DMS114 treated with DMSO at 0.1 percent for 48 hours (cell line): ENCODE measurements around the gene CLSTN3.
"Not testable (repeated sequence)": the region's sequence is repeated elsewhere in the genome, so short reads cannot be mapped to it uniquely, and the experiment has no call there.

Experiments used
- DNase-seq: peaks from one replicate; lab custom pipeline; 2025; ENCODE audit not compliant: unreplicated experiment; lab: John Stamatoyannopoulos, UW

Gene CLSTN3

DNA sequence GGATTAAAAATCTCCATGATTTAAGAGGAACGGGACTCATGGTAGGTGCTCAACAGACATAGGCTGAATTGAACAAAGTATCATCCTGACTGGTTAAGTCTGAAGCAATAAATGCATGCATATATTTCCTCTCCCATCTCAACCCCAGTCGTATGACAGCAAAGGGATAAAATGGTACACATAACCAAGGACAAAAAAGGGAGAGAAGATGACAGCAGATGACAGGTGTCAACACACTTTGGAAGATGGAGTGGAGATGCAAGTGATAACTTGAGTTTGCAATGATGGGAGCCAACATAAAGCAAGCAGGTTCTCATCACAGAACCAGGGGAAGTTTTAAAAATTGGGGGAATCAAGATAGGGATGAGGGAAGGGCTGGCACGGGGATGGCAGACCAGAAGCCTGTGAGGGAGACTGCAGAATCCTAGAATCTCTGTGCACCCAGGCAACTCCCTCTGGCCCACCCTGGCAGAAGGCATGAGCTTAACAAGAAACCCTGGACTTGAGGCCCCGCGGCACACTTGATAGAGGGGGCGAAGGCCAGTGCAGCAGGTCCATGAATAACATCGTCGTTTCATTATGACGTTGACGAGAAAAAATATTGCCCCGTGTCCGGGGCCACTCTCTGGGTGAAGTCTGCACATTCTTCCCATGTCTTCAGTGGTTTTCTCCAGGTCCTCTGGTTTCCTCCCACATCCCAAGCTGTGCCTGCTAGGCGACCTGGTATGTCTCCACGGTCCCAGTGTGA lies 26.2 kb upstream of the CLSTN3 start:
- no peak for DNase-seq

DNA sequence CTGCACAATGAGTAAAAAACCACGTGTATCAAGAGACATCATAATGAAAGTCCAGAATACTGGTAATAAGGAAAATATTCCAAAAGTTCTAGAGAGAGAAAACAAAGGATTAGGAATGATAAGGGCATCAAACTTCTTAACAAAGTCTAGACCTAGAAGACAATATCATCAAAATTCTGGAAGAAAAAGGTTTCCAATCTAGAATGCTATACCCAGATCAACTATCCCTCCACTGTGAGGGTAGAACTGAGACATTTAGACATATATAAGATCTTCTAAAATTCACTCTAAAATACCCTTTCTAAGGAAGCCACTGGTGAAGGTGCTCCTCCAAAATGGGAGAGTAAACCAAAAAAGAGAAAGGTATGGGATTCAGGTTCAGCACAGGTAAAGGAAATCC lies 24.1 kb upstream of the CLSTN3 start:
- no peak for DNase-seq

DNA sequence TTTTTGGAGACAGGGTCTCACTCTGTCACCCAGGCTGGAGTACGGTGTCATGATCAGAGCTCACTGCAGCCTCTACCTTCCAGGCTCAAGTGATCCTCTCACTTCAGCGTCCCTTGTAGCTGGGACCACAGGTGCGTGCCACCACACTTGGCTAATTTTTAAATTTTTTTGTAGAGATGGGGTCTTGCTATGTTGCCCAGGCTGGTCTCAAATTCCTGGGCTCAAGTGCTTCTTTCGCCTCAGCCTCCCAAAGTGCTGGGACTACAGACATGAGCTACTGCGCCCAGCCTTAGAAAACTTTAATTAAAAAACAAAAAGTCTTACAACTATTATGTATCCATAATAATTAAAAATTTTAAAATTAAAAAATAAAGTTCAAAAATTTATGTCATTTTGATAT lies 23.0 kb upstream of the CLSTN3 start:
- DNase-seq, result not testable (repeated sequence)

DNA sequence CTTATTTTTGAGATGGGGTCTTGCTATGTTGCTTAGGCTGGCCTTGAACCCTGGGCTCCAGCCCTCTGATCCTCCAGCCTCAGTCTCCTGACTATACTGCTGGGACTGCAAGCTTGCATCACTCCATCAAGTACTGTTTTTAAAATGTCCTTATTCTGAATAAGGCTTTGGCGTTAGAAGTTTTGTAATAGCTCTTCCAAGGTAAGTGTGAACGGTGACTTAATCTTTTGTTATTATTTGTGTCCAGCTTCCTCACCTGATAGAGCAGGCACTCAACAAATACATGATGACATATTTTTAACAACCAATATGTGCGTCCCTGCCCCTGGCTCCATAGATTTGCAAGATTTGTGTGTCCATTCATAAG lies 22.6 kb upstream of the CLSTN3 start:
- DNase-seq, result no peak

DNA sequence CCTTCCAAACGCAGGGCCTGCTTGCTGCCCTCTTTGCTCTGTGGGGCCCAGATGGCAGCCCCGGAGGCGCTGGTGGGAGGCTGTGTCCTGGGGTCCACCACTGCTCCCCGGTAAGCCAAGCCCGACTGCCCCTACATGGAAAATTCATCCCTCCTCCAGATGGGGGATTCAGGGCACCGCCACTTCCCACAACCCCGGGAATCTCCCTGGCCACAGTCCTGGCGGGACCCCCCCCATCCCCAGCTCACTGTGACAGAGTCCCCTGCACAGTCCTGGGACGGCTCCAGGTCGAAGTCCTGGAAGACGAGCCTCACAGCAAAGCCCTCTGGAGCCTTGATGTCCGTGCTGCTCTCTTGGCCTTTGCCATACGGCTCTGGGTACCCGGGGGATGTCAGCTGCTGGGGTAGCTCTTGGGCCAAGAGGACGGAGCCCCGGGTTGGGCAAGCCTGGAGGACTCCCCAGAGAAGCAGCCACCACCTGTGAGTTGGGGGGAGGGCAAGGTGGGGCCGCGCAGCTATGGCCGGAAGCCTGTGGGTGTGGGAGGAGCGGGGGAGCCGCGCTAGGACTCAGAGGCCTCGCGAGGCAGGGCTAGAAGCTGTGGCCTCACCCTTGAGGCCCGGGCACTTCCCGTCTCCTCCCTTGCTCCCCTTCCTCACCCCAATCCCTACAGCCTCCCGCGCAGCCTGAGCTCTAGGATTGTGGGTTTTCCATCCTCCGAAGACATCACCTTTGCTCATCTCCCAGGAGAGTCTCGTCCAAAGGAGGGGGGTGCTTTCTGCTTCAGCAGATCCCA lies 22.0 kb upstream of the CLSTN3 start:
- DNase-seq, result no peak

DNA sequence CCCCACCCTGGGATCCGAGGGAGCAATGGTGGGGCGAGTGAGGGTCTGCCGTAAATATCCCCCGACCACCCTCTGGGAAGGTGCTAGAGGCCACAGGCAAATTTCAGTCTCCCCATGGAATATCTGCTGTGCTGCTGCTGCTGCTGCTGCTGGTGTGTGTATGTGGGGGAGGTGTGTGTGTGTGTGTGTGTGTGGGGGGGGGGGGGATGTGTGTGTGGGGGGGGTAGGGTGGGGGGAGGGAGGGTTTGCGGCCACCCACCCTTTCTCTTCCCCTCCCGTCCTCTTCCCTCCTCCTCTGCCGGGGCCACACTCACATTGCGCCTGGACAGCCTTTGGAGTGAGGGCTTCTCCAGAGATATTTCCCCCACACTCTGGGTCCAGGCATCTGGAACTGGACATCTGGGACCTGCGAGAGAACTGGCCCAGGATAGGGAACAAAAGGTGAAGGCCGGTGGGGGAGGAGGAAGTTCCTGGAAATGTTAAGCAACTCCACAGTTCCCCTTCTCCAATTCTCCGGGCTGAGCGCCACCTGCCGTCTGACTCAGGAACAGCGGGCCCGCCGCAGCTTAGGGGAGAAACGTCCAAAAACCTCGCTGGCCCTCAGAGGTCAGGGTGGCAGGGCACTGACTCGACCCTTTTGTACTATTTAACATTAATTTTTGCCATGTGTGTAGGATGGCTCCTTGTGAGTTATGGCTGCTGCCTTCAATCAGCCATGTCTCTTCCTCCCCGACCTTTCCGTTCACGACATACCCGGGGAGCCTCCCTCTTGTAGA lies 21.2 kb upstream of the CLSTN3 start, which contains the start of gene C1RL:
Gene C1RL, minus strand, starts transcription at position 419 of the 776 bp plus-strand sequence. Its CDS starts 34 bp downstream, at position 385.
- DNase-seq, result peak; percentile 50

DNA sequence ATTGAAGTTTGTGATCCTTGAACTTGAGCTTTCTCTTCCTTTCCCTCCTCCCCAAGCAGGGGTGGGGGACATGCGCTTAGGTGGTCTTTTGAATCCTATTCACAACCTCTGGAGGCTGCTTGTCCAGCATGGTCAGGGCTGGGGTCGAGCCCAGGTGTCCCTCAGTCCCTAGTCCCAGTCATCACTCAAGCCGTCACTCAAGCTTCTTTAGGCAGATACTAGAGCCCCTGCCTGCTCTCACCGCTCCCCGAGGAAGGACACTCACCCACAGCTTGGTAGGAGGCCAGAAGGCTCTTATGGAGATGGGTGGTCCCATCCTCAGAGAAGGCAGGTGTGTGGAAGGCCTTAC lies 20.6 kb upstream of the CLSTN3 start:
- no peak for DNase-seq

DNA sequence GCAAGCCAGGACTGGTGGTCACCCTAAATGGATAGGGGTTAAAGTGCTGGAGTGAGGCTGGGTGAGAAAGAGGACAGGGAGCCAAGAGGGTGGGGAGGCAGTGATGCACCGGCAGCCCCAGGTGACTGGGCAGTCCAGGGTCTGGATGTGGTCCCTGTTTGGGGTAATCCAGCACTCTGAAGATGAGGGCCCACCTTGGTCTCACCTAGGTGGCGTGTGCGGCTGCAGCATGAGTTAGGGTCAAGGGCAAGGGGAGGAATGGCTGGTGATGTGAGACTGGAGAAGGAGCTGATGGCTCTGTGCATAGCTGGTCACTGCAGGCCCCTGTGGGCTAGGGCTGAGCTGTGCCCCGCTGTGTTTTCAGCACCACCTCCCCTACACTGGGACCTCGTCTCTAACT lies 19.5 kb upstream of the CLSTN3 start:
- no peak for DNase-seq

DNA sequence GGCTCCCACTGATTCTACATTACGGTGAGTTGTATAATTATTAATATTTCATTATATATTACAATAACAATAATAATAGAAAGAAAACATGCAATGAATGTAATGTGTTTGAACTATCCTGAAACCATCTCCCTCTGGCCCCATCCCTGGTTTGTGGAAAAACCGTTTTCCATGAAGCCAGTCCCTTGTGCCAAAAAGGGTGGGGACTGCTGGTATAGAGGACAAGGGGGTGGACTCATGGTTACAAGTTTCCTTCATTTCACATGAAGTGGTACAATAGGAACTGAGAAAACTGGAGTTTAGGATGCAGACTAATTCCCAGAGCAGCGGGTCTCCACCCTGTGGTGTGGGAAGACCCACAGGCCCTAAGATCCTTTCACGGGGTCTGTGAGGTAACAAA lies 18.1 kb upstream of the CLSTN3 start:
- no peak for DNase-seq

DNA sequence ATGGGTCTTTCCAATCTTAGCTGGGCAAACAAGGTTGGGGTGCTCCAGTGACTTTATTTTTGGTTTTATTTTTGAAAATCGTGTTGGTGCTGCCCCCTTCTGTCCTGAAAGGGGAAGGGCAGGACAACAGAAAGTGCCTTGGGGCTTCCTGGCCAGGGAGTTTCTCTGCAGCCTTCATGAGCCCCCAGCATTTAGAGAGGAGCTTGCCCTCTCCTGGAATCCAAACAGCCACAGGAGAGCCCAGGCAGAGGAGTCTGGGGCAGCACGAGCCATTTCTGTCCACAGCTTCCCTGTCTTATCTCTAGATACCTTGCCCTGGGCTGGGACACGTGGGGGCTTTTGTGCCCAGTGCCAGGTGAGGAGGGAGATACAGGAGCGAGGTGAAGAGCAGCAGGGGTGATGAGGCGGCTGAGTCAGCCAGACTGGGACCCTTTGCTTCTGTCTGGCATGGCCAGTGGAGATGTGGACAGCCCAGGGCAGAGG lies 16.7 kb upstream of the CLSTN3 start:
- no peak for DNase-seq

DNA sequence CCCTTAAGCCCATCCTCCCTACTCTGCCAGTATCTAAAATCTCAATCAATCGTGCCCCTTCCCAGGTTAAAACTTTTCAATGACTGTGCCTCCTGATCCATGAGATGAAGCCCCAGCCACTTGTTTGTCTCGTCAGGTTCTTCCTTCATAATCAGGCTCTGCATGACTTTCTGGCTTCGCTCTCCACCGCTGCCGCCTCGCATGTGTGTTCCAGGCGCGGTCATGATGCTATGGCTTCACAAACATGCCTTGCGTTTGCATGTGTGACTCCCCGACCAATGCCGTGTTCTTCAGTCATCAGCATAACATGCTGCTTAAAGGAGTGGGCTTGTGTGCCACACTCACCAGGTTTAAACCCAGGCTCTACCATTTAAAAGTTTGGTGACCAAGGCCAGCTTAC lies 16.2 kb upstream of the CLSTN3 start:
- no peak for DNase-seq

DNA sequence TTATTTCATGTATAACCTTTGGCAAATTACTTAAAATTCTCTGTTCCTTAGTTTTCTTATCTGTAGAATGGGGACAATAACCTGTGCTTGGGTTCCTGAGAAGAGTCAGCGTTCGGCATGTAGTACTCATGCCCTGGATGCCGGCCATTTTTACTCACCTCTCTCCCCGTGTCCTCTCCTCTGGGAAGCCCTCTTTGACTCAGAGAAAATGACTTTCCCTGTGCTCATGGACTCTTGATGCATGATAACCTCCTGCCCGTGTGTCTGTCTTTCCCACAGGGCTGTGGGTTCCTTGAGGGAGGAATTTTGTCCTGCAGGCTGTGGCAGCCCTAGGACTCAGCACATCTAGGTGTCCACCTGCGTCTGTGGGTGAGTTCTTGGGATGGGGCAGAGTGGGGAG lies 15.3 kb upstream of the CLSTN3 start:
- no peak for DNase-seq

DNA sequence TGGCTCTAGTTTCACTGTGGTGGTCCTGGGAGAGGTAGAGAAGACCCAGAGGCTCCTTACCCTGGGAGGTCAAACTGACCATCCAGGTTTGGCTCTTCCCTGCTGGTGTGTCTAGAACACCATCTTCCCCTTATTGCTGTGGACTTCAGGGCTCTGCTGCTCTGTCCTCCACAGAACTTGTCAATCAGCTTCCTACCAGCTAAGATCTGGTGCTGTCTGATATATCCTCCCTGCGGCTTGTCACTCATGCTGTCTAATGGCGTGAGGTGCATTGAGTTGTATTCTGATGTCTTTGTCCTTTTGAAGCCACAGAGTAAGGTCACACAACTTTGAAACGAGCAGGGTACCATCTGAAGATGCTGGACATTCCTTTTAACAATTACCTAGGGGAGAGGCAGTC lies 14.0 kb upstream of the CLSTN3 start:
- no peak for DNase-seq

DNA sequence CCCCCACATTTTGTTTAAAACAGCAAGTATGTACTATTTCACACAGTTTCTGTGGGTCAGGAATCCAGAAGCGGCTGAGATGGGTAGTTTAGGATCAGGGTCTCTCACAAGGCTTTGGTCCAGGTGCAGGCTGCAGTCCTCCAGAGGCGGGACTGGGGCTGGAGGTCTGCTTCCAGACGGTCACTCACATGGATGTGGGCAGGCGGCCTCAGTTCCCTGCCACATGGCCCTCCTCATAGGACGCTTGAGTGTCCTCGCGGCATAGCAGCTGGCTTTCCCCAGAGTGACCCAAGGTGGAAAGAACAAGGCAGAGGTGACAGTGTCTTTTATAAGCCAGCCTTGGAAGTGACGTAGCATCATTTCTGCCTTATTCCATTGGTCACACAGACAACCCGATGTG lies 13.3 kb upstream of the CLSTN3 start:
- DNase-seq, result no peak

DNA sequence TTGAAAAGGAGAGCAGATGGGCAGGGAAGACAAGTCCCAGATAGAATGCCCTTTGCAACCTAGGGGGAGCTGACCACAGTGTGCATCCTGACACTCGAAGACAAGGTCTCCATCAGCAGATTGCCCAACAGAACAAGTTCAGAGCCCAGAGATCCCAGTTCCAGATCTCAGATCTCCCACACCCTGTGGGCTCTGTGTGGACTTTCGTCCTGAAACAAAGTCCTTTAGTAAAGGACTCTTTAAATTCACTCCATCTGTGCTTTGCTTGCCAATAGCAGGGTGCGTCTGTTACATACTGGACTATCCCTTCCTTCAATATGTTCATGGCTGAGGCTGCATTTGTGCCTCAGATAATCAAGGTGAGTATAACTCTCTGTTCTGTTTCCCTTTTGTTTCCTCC lies 12.5 kb upstream of the CLSTN3 start:
- no peak for DNase-seq

DNA sequence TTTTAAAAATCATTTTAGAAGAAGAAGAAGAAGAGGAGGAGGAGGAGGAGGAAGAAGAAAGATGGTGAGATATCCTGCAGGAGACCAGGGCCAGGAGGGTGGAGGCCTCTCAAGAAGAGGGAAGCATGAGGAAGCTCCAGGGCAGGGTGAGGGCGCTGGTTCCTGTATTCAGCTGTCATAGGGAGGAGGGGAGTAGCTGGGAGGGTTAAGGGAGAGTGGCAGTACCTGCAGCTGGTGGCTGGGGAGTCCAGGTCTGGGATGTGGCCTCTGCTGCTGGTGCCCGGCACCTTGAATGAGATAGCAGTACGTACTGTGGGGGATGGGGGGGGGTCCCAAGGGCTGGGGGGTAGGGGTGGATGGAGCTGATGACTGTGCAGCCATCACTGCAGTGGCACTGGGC lies 11.3 kb upstream of the CLSTN3 start:
- no peak for DNase-seq

DNA sequence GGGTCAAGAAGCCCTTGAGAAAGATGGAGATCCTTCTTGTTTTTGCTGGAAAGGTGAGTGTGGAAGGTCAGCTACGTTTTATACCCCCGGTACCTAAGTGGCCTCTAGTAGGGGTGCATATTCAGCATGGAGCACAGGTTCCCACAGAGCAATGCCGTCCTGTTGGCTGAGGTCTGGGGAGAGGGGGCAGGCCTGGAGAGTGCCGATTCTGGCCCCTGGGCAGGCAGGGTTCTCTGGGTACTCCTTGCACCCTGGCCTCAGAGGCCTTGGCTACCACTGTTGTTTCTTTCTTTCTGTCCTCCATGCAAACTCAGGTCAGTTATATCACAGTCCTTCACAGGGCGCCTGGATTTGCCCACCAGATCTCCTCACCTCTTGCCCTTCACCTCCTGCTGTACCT lies 10.0 kb upstream of the CLSTN3 start:
- DNase-seq, result no peak

DNA sequence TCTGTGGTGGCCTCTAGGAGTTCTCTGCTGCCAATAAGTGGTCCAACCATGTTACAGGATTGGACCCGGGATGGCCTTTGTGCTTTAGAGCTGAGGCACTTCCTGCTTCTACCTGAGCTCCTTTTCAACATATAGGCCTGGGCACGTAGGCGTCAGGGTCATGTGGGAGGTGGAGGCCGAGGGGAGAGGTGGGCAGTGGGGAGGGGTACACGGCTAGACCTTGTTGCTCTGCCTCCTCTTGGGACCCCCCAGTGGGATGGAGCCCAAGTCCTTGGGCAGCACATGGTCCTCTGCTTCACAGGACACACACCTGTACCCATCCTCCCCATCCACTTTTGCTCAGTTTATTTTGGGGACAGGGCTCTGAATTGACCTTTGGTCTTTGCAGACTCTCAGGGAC lies 8.8 kb upstream of the CLSTN3 start:
- DNase-seq, result no peak

DNA sequence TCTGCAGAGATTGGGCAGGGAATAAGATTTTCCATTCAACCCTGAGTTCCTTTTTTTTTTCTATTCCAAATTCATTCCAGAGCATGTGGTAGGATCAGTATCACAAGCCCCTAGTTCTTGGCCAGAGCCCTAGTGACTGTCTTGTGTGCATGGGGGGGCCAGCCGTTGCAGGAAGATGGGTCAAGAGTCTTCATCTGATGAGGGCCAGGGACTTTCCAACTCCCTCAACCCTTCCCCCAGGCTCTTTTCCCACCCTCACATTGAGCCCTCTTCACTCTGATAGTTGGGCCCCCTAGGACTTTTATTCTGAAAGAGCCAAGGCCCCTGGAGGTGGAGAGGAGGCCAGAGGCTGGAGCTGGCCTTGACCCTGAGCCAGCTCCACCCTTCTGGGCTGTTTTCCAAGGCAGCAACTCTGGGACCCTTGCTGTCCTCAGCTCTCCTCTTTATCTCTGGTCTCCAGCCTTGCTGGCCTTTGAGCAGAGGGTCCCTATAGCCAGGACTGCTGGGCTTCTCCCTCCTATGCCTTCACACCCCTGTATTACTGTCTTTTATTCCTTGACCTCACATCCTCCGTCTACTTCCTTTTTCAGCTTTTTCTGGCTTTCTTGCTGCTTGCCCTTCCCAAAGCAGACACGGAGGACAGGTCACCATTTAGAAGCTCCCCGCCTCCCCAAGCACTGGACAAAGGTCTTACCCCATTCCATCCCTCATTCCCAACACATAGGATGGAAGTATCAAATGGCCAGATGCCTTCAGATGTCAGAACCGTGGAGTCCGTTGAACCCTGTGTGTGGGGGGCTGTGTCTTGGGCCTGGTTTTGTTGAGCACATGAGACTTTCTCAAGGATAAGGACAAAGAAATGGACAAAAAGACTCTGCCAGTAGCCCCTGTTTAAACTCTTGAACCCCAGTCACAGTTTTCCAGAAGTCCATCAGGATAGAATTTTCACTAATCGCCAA lies 7.1 kb upstream of the CLSTN3 start:
- no peak for DNase-seq

DNA sequence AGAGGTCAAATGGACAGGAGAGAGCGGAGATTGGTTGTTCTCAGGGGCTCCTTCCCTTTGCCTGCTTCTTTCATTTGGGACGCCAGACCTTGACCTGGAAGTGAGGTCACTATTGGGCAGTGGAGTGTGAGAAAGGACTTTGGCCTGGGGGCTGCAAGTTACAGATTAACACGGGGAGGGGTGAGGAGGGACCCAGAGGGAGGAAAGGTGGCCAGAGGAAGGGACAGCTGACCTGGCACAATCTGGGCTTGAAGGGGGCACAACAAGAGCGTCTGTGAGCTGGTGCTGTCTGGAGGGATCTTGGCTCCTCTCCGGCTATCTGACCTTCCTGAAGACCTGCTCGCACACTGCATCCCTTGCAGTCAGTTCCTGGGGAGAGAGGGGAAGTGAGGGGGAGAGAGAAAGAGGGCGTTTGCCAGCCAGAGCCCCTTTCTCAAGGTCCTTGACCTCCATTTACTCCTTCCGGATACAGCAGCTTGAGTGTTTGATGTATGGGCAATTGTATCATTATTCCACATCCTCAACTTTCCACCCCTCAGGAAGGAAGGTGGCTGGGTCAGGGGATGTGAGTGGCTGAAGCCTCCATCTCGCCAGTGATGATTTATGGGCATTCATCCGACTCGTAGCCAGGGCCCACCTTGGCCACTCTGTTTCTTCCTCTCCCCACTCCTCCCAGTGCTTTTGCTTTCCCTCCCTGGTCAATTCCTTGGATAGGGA lies 6.2 kb upstream of the CLSTN3 start:
- no peak for DNase-seq
